Measurements from ENCODE around the gene ALOX5. TPM values are rescaled to one million over a fixed set of nuclear protein-coding genes. Genes with fewer than 3 reads are reported as not detected.

Gene ALOX5
- total RNA-seq, 1 donor from 2014 or later = 181 TPM

DNA sequence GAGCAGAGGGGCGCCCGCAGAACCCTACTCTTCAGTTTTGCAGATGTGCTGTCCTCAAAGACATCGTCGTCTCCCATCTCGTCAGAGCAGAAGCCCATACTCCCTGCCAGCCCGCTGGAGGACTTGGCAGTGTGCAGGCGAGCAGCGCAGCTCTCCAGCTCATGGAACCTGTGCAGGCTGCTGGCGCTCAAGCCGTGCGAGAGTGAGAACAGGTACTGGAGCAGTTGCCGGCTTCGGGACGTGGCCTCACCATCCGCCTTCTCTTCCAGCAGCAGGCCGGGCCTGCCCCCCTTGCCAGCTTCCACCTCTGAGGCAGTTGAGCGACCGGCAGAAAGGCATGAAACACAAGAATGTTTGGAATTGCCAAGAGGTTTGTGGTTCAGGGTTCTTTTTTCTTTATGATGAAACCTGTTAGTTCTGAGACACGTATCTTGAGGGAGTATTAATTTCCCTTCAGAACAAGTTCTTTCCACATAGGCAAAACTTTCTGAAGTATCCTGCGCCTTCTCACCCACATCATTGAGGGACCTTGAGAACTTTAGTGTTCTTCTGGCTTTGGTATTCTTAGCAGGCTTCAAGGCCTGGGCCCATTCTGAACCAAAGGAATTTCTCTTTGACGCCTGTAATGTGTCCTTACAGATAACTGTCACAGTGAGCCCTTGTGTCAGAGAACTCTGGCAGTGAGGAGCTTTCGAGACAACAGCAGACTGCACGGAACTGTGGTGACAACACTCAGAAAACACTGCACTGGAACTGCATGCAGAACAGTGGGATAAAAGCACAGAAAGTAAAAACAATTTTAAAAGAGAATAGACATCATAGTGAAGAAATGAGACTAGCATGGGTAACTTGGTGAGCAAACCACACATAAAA lies 89.5 kb downstream of the ALOX5 start:
- ChIA-PET CTCF (interaction anchor here (2.0 to 2.4 kb wide), 3 partner anchors 209 to 213 kb away, joined by 15 to 48 read pairs (median 25); partner anchors contain the start of gene ZFAND4), POLR2A (interaction anchor here (2.9 to 4.7 kb wide), 2 partner anchors 43 to 93 kb away, joined by 13 to 92 read pairs; no protein-coding TSS in a partner anchor)
- Mint-ChIP-seq H3K4me3 (peak overlapping the region; percentile 75), H3K4me1 (peaks cover 94% of the 10 kb centered on the region), H3K36me3 (ENCODE audit: low read depth) (peaks cover 21% of the 10 kb centered on the region), H3K9me3 (no peaks in the 10 kb centered on the region), H3K27me3 (no peaks in the 10 kb centered on the region), H3K27ac (peak overlapping the region; percentile 98)
- intact Hi-C loops (cut with micrococcal nuclease) = loop anchor here (5.0 kb wide), 4 partner anchors 264 to 559 kb away; partner anchors contain the start of genes TIMM23, WASHC2C and ZNF22
- ATAC-seq (ENCODE audit: low read depth) = no peak
- TF ChIP-seq, protein P1, sequence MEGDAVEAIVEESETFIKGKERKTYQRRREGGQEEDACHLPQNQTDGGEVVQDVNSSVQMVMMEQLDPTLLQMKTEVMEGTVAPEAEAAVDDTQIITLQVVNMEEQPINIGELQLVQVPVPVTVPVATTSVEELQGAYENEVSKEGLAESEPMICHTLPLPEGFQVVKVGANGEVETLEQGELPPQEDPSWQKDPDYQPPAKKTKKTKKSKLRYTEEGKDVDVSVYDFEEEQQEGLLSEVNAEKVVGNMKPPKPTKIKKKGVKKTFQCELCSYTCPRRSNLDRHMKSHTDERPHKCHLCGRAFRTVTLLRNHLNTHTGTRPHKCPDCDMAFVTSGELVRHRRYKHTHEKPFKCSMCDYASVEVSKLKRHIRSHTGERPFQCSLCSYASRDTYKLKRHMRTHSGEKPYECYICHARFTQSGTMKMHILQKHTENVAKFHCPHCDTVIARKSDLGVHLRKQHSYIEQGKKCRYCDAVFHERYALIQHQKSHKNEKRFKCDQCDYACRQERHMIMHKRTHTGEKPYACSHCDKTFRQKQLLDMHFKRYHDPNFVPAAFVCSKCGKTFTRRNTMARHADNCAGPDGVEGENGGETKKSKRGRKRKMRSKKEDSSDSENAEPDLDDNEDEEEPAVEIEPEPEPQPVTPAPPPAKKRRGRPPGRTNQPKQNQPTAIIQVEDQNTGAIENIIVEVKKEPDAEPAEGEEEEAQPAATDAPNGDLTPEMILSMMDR (IDR thresholded peaks at IDR 0.05) = no peak
- no peak for DNase-seq

DNA sequence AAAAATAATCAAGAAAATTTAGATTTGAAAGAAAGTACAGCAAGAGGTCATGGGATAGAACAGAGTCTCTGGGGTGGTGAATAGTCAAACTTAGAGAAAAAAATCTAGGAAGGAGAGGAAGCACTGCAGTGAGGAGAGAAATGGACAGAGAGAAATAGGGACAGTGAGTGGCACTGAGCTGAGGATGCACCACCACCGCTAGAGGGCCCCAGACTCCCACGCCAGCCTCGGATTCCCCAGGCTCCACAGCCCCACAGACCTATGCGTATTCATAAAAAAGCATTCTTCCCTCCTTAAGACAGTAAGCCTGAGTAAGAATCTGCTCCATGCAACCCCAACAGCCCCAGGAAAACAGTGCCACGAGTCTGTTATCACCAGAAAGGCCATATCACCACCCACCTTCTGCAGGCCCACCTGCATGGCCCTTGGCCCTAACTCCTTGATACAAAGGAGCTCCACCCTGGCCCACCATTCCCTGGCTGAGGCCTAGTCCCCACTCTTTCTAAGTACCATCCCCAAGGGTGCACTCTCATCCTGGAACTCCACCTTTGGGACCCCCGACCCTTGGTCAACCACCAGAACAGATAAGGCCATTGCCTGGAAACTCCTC lies 91.0 kb downstream of the ALOX5 start:
- Mint-ChIP-seq H3K9me3 (no peaks in the 10 kb centered on the region), H3K27me3 (no peaks in the 10 kb centered on the region), H3K36me3 (ENCODE audit: low read depth) (peaks cover 12% of the 10 kb centered on the region), H3K4me3 (peak overlapping the region; percentile 45), H3K27ac (peak overlapping the region; percentile 98), H3K4me1 (peaks cover 90% of the 10 kb centered on the region)
- ChIA-PET CTCF (interaction anchor here (0.8 to 2.4 kb wide), 19 partner anchors 12 to 230 kb away, joined by 3 to 48 read pairs (median 4); partner anchors contain the start of gene ZFAND4), POLR2A (interaction anchor here (0.6 to 2.6 kb wide), 7 partner anchors 45 to 262 kb away, joined by 3 to 17 read pairs (median 4); partner anchors contain the start of genes WASHC2C and ZFAND4)
- ATAC-seq (ENCODE audit: low read depth) (peak; percentile 68), DNase-seq (peak; percentile 70)
- TF ChIP-seq, protein P1 (IDR thresholded peaks at IDR 0.05) = peak; percentile 60
- intact Hi-C loops (cut with micrococcal nuclease) = loop anchor here (1.0 to 5.0 kb wide), 8 partner anchors 129 to 557 kb away; partner anchors contain the start of genes TIMM23, WASHC2C and ZNF22

DNA sequence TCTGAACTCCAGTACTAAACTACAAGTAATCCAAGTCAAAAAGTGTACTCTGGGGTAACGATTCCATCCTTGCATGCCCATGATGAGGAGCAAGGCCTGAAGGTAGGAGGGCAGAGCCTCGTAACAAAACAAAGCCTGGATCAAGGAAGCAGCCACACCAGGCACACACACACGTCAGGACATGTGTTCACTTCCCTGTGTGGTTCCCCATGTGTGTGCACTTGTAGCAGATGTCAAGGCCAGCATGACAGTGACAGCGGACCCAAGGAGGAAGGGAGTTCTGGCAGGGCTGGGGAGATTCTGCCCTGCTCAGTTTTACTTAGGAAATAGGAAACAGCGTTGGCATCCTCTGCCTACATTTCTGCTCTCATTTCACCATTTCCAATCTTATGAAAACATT lies 92.8 kb downstream of the ALOX5 start:
- peaks cover 83% of the 10 kb centered on the region for H3K4me1 Mint-ChIP-seq
- ChIA-PET CTCF (interaction anchor here (1.0 kb wide), 1 partner anchor 30 kb away, joined by 3 read pairs; no protein-coding TSS in a partner anchor), POLR2A (interaction anchor here (2.6 kb wide), 1 partner anchor 205 kb away, joined by 17 read pairs; the partner anchor contains the start of gene ZFAND4)
- intact Hi-C loops (cut with micrococcal nuclease) = no loop called here
- H3K36me3 Mint-ChIP-seq (ENCODE audit: low read depth) = peaks cover 12% of the 10 kb centered on the region
- peak overlapping the region; percentile 28 for H3K27ac Mint-ChIP-seq
- H3K4me3 Mint-ChIP-seq = no peak overlapping the region
- no peaks in the 10 kb centered on the region for H3K27me3 Mint-ChIP-seq
- H3K9me3 Mint-ChIP-seq = no peaks in the 10 kb centered on the region
- TF ChIP-seq, protein P1 (IDR thresholded peaks at IDR 0.05) = no peak
- no peak for ATAC-seq (ENCODE audit: low read depth)
- no peak for DNase-seq

DNA sequence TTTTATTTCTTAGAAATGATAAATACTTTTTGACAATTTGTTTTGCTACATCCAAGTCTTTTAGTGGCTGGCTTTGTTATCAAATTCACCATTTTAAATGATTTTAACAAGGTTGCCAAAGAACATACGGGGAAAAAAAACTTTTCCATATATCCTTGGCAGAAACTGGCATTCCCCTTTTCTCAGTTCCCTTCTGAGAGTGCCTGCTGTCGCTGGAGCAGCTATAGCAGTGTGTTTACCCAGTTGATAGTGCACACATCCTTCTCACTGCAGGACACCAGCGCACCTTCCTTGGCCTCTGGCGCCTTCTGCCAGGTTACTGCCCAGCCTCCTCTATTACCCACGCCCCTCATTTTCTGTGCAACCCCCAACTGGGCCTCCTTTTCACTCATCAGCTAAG lies 94.1 kb downstream of the ALOX5 start:
- Mint-ChIP-seq H3K36me3 (ENCODE audit: low read depth) (peaks cover 13% of the 10 kb centered on the region), H3K27ac (peak overlapping the region; percentile 30), H3K4me3 (no peak overlapping the region), H3K9me3 (no peaks in the 10 kb centered on the region), H3K27me3 (no peaks in the 10 kb centered on the region), H3K4me1 (peaks cover 76% of the 10 kb centered on the region)
- TF ChIP-seq, protein P1 (IDR thresholded peaks at IDR 0.05) = no peak
- ChIA-PET CTCF (interaction anchor here (0.8 to 1.0 kb wide), 2 partner anchors 29 to 204 kb away, joined by 3 to 4 read pairs; partner anchors contain the start of gene ZFAND4), POLR2A (no interaction called here)
- DNase-seq (no peak), ATAC-seq (ENCODE audit: low read depth) (no peak)
- intact Hi-C loops (cut with micrococcal nuclease) = no loop called here

Data from activated B cell treated with CpG ODN at 0.5 μM for 24 hours (primary cell).